ENCODE data around the gene SPNS3.

The SPNS3 gene

GRCh38 chr17:4525691-4526397 is 92.1 kb downstream of the SPNS3 start:
- no peak for DNase-seq (ENCODE audit: low read depth, low spot score)

- no peak for DNase-seq (ENCODE audit: low read depth, low spot score)
These were observed 93.4 kb downstream of the SPNS3 start for GRCh38 chr17:4527134-4527533.

DNA sequence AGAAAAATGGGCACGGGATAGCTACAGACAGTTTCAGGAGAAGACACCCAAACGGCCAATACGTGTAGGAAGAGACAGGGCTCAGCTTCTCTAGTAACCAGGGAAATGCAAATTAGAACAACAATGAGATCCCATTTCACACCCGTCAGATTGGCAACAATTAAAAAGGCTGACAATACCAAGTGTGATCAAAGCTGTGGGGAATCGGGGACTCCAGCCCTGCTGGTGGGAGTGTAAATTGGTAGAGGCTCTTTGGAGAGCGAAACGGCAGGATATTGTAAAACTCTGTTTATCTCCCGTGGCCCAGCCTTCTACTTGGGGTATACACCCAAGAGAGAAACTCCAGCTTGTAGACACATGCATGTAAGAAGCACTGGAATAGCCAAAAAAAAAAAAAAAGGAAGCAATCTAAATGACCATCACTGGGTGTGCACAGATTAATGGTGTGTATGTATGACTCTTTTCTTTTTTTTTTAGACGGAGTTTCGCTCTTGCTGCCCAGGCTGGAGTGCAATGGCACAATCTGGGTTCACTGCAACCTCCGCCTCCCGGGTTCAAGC is 93.9 kb downstream of the SPNS3 start:
- no peak for DNase-seq (ENCODE audit: low read depth, low spot score)

DNA sequence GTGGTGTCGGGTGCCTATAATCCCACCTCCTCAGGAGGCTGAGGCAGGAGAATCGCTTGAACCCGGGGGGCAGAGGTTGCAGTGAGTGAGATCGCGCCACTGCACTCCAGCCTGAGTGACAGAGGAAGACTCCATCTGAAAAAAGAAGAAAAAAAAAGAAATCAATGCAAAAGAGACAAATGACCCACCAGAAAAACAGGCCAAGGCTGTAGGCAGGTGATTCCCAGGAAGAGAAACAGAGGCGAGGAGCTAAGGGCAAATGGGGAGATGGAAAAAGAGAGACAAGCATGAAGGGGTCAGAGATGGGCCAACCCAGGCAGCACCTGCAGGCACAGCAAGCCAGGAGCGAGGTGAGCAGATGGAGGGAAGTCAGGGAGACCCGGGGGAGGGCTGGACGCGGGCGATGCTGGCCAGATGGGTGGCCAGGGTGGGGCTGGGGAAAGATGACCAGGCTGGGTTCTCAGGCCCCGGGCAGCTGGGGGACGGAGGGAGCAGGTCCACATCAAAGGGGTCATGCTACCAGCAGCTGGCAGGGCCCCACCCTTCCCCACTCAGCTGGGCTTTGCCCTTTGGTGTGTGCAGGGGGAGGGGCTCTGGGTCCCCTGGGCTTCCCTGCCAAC is 95.9 kb downstream of the SPNS3 start:
- DNase-seq (ENCODE audit: low read depth, low spot score): no peak

DNA sequence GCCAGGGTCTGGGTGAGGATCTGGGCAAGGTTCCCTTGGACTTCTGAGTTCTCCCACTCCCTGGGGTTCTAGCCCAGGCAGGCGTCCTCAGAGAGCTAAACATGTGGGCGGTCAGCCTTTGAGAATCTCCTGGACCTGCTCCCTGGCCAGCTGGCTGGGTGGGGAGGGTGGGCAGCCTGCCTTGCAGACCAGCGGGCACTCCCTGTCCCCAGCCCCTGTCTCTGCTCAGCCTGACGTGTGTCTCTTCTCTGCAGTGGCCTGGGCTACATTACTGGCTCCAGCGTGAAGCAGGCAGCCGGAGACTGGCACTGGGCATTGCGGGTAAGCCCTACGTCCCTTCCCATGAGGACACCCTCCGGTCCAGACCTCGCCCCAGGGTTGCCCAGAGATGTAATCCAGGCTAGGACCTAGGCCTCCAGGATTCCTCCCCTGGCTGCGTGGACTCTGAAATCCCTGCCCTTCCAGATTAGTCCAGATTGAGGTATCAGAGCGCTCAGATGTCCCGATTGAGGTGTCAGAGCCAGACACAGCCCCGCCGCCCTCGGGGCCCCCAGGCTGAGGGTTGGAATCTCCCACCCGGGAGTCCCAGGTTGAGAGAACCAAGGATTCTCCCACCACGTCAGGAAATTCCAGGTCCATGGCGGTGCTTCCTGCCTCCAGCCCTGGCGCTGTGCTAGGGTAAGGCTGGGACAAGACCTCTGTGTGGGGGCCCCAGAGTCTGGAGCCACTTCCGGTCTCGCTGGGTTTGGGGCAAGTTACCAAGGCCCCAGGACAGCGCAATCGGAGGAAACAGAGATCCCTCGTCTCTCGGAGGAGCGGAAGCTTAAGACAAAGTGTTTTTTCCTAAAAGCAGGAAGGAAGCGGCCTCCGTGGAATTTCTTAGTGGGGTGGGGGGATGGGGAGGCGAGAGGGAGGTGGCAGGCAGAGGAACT is 97.3 kb downstream of the SPNS3 start:
- DNase-seq (ENCODE audit: low read depth, low spot score): no peak

GRCh38 chr17:4531988-4532736 is 98.4 kb downstream of the SPNS3 start:
- no peak for DNase-seq (ENCODE audit: low read depth, low spot score)

DNA sequence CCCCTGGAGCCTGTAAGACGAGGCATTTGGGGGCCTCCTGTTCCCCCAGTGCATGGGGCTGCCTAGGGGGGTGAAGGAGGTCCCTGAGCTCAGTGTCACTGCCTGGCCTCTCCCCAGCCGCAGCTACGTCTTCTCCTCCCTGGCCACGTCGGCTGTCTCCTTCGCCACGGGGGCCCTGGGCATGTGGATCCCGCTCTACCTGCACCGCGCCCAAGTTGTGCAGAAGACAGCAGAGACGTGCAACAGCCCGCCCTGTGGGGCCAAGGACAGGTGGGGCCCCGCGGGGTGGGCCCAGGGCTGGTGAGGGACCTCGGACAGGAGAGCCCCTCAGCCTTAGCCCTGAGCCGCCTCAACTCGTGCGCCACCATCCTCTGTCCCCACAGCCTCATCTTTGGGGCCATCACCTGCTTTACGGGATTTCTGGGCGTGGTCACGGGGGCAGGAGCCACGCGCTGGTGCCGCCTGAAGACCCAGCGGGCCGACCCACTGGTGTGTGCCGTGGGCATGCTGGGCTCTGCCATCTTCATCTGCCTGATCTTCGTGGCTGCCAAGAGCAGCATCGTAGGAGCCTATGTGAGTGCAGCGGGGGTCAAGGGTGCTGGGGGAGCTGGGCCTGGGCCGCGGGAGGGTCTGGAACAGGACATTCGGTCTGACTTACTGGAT is 99.3 kb downstream of the SPNS3 start:
- no peak for DNase-seq (ENCODE audit: low read depth, low spot score)

DNA sequence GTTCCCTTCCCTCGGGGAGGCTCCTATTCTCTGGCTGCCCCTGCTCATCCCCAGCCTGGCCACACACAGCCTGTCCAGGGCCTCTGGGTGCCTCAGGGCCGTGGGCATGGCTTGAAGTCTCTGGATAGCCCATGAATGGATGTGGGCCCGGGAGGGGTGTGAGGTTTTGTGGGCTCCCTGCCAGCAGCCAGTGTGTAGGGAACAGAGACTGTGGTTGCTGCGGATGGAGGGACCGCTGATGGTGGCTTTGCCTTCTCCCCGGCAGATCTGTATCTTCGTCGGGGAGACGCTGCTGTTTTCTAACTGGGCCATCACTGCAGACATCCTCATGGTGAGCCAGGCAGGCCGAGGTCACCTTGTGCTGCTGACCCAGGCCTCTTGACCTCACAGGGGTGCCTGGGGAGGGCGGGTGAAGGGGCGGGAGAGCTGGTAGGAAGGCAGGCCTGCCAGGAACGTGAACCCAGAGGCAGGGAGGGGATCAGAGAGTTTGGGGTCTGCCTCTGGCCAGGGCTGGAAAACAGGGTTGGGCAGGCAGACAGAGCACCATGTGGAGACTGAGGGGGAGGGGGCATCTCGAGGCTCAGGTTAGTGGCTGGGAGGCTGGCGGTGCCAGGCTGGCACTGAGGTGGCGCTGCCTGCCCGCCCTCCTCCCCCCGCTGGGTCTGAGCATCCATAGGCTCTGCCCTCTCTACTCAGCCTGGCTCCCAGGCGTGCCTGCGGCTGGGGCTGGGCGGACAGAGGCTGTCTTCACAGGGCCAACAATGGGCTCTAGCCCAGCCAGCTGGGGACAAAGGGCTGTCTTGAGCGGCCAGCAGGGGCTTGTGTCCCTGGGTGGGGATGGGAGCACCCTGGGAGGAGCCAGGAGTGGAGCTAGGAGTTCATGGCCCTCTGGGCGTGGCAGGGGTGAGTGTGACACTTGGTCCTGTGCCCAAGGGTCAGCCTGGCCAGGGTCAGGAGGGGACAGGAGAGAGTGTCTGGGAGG is 100.1 kb downstream of the SPNS3 start:
- no peak for DNase-seq (ENCODE audit: low read depth, low spot score)

DNA sequence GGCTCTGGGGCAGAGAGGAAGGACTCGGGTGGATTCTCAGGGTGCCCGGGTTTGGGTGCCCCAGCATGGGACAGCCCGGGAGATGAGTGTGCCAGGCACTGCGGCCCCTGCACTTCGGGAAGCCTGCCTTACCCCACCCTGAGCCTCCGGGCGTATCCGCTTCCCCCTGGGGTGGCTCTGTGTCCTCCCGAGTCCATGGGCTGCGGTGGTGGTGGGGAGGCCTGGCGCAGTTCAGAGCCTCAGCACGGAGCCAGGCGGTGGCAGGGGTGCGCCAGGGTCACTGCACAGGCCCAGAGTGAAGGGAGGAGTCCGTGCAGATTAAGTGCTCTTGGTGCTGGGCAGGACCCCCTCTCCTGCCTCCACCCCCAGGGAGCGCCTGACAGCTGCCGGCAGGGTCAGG is 100.8 kb downstream of the SPNS3 start:
- no peak for DNase-seq (ENCODE audit: low read depth, low spot score)

DNA sequence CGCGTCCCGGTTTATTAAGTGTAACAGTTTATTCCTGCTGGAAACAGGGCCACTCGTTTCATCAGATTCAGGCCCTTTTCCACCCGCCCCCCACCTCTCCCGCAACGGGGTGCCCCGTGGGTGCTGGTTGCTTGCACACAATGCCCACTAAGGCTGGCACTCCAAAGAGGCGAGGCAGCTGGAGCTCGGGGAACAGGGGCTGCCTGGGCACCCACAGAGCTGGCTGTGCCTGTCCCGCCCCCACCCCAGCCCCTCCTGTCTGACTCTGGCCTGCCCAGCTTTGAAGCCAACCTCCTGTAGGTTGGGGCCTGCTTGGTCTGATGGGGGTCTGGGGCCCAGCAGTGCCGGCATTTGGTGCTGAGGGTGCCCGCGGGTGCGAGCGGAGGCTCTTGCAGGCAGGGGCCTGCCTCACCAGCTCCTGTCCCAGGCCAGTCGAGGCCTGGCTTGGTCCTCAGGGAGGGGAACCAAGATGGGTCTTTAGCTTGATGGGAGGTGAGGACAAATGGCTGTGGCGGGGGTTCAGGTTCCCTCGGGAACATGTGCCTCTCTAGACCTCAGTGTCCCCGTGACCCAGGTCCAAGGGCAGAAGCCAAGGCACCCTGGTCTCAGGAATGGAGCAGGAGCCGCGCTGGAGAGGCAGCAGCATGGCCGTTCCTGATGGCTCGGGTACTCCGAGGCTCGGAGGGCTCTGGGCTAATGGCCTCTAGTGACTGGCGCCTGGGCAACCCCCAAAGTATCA is 101.4 kb downstream of the SPNS3 start:
- DNase-seq (ENCODE audit: low read depth, low spot score): no peak

DNA sequence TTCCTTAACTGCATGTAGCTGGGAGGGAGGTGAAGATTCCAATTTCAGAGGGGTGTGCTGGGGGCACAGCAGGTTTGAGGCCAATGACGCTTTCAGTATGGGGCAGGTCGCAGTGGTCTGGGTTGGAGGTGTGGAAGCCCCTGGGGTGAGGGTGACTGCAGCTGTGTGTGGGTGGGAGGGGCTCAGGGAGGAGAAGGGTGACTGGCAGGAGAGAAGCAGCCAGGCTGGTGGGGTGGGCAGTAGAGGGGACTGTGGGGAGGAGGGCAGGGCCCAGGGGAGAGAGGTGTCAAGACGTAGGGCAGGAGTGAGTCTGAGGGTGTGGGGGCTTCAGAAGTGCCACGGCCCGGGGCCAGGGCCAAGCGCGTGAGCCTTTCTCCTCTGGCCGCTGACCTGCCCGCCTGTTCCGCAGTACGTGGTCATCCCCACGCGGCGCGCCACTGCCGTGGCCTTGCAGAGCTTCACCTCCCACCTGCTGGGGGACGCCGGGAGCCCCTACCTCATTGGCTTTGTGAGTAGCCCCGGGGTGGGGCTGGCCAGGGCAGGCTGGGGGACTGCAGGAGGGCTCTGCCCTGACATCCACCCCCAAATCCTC is 102.0 kb downstream of the SPNS3 start:
- no peak for DNase-seq (ENCODE audit: low read depth, low spot score)

DNA sequence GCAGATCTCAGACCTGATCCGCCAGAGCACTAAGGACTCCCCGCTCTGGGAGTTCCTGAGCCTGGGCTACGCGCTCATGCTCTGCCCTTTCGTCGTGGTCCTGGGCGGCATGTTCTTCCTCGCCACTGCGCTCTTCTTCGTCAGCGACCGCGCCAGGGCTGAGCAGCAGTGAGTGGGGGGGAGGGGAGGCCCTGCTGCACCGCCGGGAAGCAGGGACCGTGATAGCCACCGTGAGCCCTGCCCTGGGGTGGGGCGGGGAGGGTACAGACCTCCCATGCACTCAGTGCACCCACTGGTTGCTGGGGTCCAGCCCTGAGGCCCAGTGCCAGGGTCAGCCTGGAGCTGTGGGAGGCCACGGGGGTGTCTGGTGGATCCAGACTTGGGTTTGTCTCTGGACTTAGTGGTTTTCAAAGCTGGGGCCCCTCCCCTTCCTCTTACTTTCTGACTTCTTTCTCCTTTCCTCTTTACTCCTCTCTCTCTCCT is 102.6 kb downstream of the SPNS3 start:
- DNase-seq (ENCODE audit: low read depth, low spot score): no peak

DNA sequence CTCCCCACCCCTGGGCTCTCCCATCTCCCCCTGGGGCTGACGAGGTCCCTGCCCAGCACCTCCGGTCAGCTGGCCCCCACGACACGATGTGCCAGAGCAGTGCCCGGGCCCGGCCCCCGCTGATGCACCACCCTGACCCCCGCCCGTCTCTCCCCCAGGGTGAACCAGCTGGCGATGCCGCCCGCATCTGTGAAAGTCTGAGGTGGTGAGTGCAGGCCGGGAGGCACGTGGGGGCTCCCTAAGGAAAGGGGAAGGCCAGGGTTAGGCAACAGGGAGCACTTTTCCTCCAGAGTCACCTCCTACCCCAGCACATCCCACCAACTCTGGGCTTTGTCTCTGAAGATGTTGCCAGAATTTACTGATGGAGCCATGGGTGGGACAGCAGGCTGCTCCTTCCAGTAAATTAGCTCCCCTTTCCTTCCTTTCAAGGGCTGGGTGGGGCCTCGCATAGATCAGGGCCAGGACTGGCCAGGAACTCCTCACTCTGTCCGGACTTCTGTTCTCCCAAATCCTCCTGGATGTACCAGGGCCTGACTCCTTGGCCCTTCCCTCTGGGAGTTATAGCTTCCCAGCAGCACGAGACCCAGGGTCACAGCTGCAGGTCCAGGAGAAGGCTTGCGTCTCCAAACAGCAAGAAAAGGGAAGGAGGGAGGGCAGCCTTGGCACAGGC is 103.1 kb downstream of the SPNS3 start:
- DNase-seq (ENCODE audit: low read depth, low spot score): no peak
